KMS-11 (cell line): ENCODE measurements around the gene TMEM170B.
A peak's percentile ranks its signal among the peaks of the same experiment; 100 is the strongest.

ENCODE experiments used
- H2AFZ ChIP-seq: fragments of 200-600 bp; sonication (generic); 2 replicates; pipeline ENCODE4 v1.6.1; 2016; ENCODE audit warnings: antibody characterized with exemption, mixed run types, low read depth
- H3K27ac ChIP-seq: fragments of 200-600 bp; sonication (generic); 2 replicates; pipeline ENCODE4 v1.6.1; 2016; ENCODE audit warnings: mild to moderate bottlenecking, mixed run types
- H3K27me3 ChIP-seq: fragments of 200-600 bp; sonication (generic); 2 replicates; pipeline ENCODE4 v1.6.1; 2017; ENCODE audit warnings: mild to moderate bottlenecking, low read depth, mixed run types, moderate library complexity; ENCODE audit not compliant: insufficient read depth
- H3K36me3 ChIP-seq: fragments of 200-600 bp; sonication (generic); 2 replicates; pipeline ENCODE4 v1.6.1; 2017; ENCODE audit warnings: mild to moderate bottlenecking, mixed run types; ENCODE audit not compliant: insufficient read depth
- H3K4me1 ChIP-seq: fragments of 200-600 bp; sonication (generic); 2 replicates; pipeline ENCODE4 v1.6.1; 2016; ENCODE audit warnings: mild to moderate bottlenecking, low read depth, mixed run types; ENCODE audit not compliant: poor library complexity, severe bottlenecking
- H3K4me2 ChIP-seq: fragments of 200-600 bp; sonication (generic); 2 replicates; pipeline ENCODE4 v1.7.0; 2016; ENCODE audit warnings: mild to moderate bottlenecking, mixed run types
- H3K4me3 ChIP-seq: fragments of 200-600 bp; sonication (generic); IDR thresholded peaks from 2 replicates; pipeline ENCODE4 v1.6.1; 2017; ENCODE audit warnings: low read depth, low read length, mixed read lengths; ENCODE audit not compliant: insufficient read depth
- H3K79me2 ChIP-seq: fragments of 200-600 bp; sonication (generic); 2 replicates; pipeline ENCODE4 v1.6.1; 2016; ENCODE audit warnings: low read depth, mixed run types; ENCODE audit not compliant: insufficient read depth
- H3K9ac ChIP-seq: fragments of 200-600 bp; sonication (generic); 2 replicates; pipeline ENCODE4 v1.6.1; 2016; ENCODE audit warnings: mild to moderate bottlenecking, mixed run types
- H4K20me1 ChIP-seq: fragments of 200-600 bp; sonication (generic); 2 replicates; pipeline ENCODE4 v1.6.1; 2016; ENCODE audit warnings: mild to moderate bottlenecking, mixed run types; ENCODE audit not compliant: insufficient read depth
- TF ChIP-seq, protein P1 (sequence below): fragments of 200-600 bp; sonication (generic); conservative IDR thresholded peaks from 2 replicates; pipeline ENCODE4 v1.6.1; 2017; ENCODE audit warnings: low read depth, mild to moderate bottlenecking, antibody characterized with exemption, low read length, moderate library complexity, mixed read lengths

The TMEM170B gene

DNA sequence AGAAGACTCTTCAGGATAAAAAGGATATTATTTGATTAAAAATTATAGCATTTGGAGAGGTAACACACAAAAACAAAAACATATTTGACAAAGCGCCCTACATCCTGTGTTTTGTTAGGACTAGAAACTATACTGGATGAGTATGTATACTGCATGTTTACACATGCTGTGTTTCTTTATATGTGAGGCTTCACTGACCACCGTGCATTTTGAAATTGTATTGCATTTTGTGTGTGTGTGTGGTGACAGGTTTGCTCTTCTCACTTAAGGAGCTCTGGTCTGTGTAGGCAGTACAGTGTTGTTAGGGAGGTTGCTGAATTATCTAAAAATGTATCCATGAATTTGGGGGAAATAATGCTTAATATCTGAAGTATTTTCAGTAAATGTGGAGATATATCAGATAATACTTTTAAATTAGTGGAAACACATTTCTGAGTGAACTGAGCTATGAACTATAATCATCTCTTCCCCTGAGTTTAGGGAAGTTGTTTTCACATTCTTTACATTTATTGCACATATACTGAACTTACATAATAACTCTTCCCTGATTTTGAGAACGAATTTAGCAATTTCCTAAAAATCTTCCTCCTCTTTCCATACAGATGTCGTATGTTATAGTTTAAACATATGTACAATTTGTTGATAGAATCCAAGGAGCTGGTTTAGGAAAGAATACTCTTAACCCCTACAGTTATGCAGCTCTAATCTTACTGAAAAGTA is 43.3 kb downstream of the TMEM170B start:
- Histone ChIP-seq H3K4me1 (peaks cover 5% of the 10 kb centered on the region), H3K79me2 (no peaks in the 10 kb centered on the region), H3K9ac (no peak overlapping the region), H3K27me3 (no peaks in the 10 kb centered on the region), H2AFZ (no peak overlapping the region), H3K4me3 (no peak overlapping the region), H3K36me3 (no peaks in the 10 kb centered on the region), H4K20me1 (no peaks in the 10 kb centered on the region), H3K4me2 (no peak overlapping the region), H3K27ac (no peak overlapping the region)
- TF ChIP-seq, protein P1, sequence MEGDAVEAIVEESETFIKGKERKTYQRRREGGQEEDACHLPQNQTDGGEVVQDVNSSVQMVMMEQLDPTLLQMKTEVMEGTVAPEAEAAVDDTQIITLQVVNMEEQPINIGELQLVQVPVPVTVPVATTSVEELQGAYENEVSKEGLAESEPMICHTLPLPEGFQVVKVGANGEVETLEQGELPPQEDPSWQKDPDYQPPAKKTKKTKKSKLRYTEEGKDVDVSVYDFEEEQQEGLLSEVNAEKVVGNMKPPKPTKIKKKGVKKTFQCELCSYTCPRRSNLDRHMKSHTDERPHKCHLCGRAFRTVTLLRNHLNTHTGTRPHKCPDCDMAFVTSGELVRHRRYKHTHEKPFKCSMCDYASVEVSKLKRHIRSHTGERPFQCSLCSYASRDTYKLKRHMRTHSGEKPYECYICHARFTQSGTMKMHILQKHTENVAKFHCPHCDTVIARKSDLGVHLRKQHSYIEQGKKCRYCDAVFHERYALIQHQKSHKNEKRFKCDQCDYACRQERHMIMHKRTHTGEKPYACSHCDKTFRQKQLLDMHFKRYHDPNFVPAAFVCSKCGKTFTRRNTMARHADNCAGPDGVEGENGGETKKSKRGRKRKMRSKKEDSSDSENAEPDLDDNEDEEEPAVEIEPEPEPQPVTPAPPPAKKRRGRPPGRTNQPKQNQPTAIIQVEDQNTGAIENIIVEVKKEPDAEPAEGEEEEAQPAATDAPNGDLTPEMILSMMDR = no peak

DNA sequence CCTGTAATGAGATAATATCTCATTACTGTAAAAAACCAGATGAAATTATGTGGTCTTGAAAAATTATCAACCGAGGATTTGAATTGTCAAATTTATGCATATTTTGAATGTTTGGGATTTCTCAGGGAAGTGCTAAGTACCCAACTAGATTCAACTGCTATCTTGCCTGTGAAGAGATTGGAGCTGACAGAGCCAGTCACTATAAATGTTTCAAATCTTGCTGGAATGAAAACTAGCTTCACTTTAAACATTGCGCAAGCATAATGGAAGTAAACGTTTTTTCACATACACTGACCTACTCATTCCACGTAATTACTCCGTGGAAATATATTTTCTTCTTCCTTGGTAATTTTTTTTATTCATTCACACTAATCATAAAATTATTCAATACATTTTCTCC is 46.7 kb downstream of the TMEM170B start:
- H3K27me3 ChIP-seq = no peaks in the 10 kb centered on the region
- no peaks in the 10 kb centered on the region for H4K20me1 ChIP-seq
- H3K4me3 ChIP-seq = no peak overlapping the region
- H3K4me2 ChIP-seq = no peak overlapping the region
- TF ChIP-seq, protein P1 = no peak
- peaks cover 5% of the 10 kb centered on the region for H3K4me1 ChIP-seq
- no peak overlapping the region for H3K9ac ChIP-seq
- H3K27ac ChIP-seq = no peak overlapping the region
- no peak overlapping the region for H2AFZ ChIP-seq
- no peaks in the 10 kb centered on the region for H3K36me3 ChIP-seq
- H3K79me2 ChIP-seq = no peaks in the 10 kb centered on the region

DNA sequence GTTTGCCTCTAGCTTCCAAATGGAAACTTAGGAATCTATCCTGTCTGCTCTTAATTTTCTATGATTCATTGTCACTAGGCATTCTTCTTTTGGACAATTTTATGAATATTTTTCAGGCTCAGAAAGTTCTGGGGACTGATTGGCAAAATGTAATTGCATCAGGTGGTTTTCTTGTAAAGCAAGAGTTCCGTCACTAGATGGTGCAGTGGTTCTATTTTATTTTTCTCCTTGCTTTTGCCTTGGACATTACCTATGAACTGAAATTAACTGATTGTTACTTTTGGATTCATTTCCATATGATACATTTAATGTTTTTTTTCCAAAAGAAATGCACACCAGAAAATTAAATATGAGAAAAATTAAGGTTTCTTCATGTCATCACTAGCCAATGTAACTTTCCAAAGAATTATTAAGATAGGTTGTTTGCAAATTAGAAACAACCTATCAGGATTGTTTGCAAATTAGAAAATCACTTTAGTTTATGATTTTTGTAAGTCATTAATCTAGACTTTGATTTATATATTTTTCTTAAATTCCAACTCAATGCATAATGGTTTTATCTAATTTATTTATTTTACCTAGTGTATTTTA is 48.0 kb downstream of the TMEM170B start:
- no peaks in the 10 kb centered on the region for H4K20me1 ChIP-seq
- H3K79me2 ChIP-seq = no peaks in the 10 kb centered on the region
- H3K9ac ChIP-seq = no peak overlapping the region
- H3K4me1 ChIP-seq = peaks cover 5% of the 10 kb centered on the region
- TF ChIP-seq, protein P1 = peak; percentile 76
- peak overlapping the region; percentile 16; the same call in 1 of the 2 replicates for H2AFZ ChIP-seq
- H3K27me3 ChIP-seq = no peaks in the 10 kb centered on the region
- H3K27ac ChIP-seq = no peak overlapping the region
- no peaks in the 10 kb centered on the region for H3K36me3 ChIP-seq
- no peak overlapping the region for H3K4me3 ChIP-seq
- no peak overlapping the region for H3K4me2 ChIP-seq

DNA sequence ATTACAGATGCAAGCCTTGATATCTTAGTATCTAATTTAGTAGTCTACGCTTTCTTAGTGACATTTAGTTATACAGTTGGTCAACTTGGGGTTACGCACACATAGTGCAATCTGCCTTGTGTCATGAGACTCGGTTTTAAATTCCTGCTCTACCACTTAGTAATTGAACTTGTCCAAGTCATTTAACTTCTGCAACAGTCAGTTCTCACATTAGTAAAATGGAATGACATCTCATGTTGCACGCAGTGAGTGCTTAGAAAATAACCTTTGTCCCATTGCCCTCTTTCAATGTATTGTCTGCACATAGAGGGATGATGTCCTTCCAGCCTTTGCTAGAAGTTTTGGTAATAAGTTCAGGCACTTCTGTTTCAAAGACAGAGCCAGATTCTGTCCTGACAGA is 48.6 kb downstream of the TMEM170B start:
- Histone ChIP-seq H3K27me3 (no peaks in the 10 kb centered on the region), H3K79me2 (no peaks in the 10 kb centered on the region), H4K20me1 (no peaks in the 10 kb centered on the region), H2AFZ (no peak overlapping the region), H3K4me1 (peaks cover 5% of the 10 kb centered on the region), H3K9ac (no peak overlapping the region), H3K27ac (no peak overlapping the region), H3K4me3 (no peak overlapping the region), H3K4me2 (no peak overlapping the region), H3K36me3 (no peaks in the 10 kb centered on the region)
- TF ChIP-seq, protein P1 = no peak
